ENCODE measurements around the gene NENF.

NENF gene

GRCh38 chr1:212482006-212482636, 49.4 kb downstream of the NENF start:
- DNase-seq (ENCODE audit: low spot score): no peak

- no peak for DNase-seq (ENCODE audit: low spot score)
Measured at GRCh38 chr1:212482637-212483441, 50.1 kb downstream of the NENF start.

DNA sequence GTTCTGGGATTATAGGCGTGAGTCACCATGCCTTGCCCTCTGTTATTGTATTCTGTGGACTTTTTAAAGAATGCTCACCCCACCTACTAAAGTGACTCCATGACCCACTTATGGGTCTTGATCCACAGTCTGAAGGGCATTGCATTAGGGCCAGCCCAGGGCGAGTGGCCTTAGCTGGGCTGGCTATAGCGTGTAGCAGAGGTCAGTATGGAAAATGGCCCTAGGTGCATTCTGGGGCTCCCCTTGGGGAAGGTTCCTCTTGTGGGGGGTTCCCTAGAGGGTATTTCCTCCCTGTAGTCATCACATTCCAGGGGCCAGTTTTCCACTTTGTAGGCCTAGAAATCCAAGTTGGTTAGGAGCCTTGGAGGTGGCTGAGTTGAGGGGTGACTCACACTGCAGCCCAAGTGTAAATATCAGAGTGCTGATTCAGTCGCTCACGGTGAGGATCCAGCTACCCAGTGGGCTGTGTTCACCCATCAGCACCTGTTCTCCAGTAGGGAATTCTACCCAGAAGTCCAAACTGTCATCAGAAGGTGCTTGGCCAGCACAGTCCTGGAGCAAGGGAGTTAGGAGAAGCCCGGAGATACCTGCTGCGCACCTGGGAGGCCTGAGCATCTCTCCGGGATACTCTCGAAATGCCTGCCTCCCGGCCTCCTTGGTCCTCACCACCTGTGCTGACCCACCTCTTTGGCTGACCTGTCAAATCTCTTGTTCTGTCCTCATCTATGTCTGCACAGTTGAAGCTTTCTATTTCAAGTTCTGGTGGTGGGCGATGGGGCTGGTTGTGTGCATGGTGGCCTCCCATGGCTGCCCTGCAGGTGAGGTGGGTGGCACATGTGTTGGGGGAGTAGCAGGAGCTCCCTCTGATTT, 52.2 kb downstream of the NENF start:
- DNase-seq (ENCODE audit: low spot score): no peak

- DNase-seq (ENCODE audit: low spot score): no peak
Measured at GRCh38 chr1:212485571-212485912, 52.8 kb downstream of the NENF start.

DNA sequence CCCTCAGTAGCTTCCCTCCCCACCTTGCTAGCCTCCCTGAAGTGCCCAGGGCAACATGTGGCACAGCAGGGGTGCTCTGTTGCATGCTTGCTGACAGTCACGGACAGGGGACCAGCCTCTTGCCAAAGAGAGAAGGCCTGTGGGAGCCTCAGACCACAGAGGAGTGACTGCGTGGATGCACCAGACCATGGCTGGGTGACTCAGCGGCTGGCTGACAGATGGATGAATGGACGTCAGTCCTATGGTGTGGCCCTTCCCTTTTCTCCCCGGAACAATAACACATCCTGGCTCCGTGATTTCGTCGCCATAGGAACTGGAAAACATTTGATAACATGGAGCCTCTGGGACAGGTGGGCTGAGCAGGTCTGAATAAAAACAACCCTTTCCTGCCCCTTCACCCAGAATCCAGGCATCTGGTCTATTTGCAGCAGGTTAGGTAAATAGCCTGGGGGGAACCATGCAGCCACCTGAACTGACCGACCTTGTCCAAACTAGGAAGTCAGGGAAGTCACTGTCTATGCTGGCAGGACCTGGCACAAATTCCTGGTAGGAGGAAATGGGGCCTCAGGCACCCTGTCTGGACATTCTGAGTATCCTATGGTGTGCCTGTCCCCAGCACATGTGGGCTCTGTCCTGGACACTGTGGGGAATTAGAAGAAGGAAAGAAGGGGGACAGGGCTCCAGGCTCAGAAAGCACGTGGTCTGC, 53.3 kb downstream of the NENF start:
- DNase-seq (ENCODE audit: low spot score): peak; percentile 25

- no peak for DNase-seq (ENCODE audit: low spot score)
Measured at GRCh38 chr1:212486619-212486975, 53.9 kb downstream of the NENF start.

GRCh38 chr1:212487286-212487685, 54.6 kb downstream of the NENF start:
- no peak for DNase-seq (ENCODE audit: low spot score)

DNA sequence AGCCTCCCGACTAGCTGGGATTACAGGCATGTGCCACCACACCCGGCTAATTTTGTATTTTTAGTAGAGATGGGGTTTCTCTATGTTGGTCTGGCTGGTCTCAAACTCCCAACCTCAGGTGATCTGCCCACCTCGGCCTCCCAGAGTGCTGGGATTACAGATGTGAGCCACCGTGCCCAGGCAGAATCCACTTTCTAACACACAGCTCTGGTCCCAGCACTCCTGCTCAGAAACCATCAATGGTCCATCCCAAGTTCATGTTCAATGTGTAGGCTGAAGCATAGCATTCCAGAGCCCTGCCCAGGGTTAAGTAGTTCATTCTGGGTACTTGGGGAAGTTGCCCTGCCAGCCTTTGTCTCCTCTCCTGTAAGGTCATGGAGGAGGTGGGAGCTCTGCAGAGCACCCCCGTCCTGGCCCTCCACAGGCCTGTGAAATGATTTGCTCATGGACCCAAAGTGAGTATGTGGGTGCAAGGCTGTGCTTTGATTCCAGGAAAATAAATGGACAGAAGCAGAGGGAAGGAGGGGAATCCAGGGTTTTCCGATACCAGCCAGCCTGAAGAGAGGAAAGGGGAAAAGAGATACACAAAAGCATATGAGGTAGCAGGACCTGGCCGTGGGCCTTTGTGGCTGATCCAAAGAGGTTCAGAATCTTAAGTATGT, 55.2 kb downstream of the NENF start:
- no peak for DNase-seq (ENCODE audit: low spot score)

GRCh38 chr1:212488436-212489283, 55.9 kb downstream of the NENF start:
- no peak for DNase-seq (ENCODE audit: low spot score)

DNA sequence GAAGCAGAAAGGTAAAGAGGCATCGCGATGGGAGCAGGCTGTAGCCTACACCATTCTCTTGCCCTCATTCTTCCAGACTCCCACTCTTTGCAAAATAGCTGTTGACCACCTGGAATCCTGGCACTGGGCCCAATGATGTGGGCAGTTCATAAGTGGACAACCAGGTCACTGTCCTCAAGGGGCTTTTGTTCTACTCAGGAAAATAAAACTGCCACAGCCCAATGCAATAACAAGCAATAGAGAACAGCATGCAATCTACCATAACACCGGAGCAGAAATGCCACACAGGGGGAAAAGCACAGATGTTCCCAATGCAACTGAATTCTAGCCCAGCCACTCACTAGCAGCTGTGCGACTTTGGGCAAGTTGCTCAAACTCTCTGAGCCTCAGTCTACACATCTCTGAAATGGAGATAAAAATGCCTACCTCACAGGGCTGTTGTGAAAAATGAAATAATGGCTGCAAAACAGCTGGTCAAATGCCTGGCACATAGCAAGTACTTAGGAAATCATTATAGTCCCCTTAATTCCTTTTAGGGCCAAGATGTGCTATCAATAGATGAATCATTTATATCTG, 56.7 kb downstream of the NENF start:
- no peak for DNase-seq (ENCODE audit: low spot score)

GRCh38 chr1:212490276-212490675, 57.6 kb downstream of the NENF start:
- DNase-seq (ENCODE audit: low spot score): no peak

DNA sequence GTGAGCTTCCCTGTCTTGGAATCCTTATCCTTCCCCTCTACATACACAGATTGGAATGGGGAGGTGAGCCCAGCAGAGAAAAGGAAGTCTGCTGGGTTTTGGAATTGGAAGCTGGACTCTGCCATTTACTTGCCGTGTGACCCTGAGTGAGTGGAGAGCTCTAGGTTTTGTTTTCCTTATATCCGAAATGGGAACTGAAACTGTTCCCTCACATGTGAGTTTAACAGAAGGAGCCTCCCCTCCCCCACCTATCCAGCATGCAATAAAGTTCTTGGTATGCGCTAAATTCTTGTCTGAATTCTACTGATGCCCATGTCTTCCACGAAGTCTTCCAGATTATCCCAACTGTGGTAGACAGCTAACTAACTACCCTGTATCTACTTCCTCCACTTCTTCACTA, 58.7 kb downstream of the NENF start:
- DNase-seq (ENCODE audit: low spot score): no peak
